Measurements from ENCODE around the gene UPK3BL2.
A peak's percentile ranks its signal among the peaks of the same experiment; 100 is the strongest.
"Not testable (repeated sequence)": the region's sequence is repeated elsewhere in the genome, so short reads cannot be mapped to it uniquely, and the experiment has no call there.

UPK3BL2 gene, protein sequence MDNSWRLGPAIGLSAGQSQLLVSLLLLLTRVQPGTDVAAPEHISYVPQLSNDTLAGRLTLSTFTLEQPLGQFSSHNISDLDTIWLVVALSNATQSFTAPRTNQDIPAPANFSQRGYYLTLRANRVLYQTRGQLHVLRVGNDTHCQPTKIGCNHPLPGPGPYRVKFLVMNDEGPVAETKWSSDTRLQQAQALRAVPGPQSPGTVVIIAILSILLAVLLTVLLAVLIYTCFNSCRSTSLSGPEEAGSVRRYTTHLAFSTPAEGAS

GRCh38 chr7:102543596-102543995 lies at the start of gene UPK3BL2:
UPK3BL2 (minus strand) TSS chr7:102543696; CDS start chr7:102543636, 60 bp downstream.
- not testable (repeated sequence) for DNase-seq, ATAC-seq

DNA sequence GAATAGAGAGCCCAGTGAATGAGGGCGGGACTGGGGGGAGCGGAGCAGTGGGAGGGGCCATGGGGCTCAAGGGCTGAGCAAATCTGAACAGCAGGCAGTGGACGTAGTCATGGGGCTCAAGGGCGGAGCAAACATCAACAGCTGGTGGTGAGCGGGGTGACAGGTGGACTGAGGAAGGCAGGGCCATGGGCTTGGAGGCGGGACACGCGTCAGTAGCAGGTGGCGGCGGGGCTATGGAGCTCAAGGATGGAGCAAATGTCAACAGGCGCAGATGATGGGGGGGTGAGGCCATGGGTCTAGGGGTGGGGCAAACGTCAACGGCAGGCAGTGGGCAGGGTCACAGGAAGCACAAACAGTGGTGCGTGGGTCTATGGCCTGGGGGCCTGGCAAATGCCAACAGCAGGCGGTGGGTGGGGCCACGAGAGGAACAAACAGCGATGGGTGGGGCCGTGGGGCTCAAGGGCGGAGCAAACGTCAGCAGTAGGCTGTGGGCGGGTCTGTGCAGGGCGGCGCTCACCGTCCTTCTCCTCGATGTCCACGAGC lies 49.1 kb upstream of the UPK3BL2 start:
- DNase-seq (peak; percentile 39), ATAC-seq (peak; percentile 67)

DNA sequence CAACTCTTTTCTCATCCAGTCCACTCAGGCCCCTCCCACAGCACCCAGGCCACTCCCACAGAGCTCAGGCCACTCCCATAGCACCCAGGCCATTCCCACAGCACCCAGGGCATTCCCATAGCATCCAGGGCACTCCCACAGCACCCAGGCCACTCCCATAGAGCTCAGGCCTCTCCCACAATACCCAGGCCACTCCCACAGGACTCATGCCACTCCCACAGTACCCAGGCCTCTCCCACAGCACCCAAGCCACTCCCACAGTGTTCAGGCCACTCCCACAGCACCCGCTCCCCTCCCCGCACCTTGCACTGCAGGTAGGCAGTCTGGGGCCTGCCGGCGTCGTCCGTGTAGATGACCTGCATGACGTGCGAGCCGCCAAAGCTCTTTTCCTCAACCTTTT lies 46.4 kb upstream of the UPK3BL2 start:
- peak; percentile 64 for ATAC-seq
- DNase-seq: not testable (repeated sequence)

GRCh38 chr7:102583495-102583894 lies 40.0 kb upstream of the UPK3BL2 start:
- ATAC-seq, DNase-seq: not testable (repeated sequence)

GRCh38 chr7:102581722-102582121 lies 38.2 kb upstream of the UPK3BL2 start:
- not testable (repeated sequence) for ATAC-seq, DNase-seq

DNA sequence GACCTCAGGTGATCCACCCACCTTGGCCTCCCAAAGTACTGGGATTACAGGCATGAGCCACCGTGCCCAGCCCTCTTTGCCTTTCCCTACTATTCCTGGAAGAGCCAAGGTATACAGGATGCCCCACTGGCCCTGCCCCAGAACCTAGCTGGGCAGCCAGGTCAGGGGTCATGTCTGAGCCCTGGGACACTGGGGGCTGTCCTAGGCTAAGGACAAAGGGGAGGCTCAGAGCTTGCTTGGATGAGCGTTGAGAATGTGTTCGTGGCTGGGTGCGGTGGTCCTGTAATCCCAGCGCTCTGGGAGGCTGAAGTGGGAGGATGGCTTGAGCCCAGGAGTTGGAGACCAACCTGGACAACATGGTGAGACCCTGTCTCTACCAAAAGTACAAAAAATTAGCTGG lies 35.0 kb upstream of the UPK3BL2 start:
- not testable (repeated sequence) for ATAC-seq, DNase-seq

DNA sequence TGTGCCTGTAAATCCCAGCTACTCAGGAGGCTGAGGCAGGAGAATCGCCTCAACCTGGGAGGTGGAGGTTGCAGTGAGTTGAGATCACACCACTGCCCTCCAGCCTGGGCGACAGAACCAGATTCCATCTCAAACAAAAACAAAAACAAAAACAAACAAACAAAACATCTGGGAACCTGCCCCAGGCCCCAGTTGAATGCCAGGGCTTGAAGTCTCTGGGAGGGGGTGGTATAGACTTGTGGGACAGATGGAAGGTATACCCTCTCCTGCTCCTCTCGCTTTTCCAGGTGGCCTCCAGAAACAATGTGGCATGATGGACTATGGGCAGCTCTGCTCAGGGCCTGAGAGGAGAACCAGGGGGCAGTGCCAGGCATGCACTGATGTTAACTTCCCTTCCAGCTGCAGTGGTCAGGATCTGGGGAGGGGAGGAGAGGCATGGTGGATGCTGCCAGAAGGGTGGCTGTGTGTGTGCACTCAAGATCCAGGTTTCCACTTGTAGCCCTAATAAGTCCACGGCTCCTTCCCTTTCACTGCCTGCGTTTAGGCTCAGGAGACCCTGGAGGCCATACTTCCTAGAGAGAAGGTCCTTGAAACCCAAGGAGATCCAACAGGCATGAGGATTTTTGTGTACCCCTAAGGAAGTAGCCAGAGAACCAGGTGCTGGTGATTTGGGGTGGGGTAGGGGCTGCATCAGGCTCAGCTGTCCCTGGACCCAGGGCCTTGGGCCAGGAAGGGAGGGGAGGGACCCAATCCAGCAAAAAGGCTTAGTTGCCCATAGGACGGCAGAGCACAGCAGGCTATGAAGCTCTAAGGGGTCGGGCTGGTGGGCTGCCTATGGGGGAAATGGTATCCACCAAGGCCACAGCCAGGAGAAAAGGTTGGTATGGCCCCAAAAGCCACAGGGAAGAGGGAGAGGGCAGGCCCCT lies 34.1 kb upstream of the UPK3BL2 start:
- not testable (repeated sequence) for ATAC-seq, DNase-seq

- DNase-seq, ATAC-seq: not testable (repeated sequence)
Observed at GRCh38 chr7:102576363-102576762, 32.9 kb upstream of the UPK3BL2 start.

GRCh38 chr7:102574607-102575006 lies 31.1 kb upstream of the UPK3BL2 start:
- ATAC-seq, DNase-seq: not testable (repeated sequence)

DNA sequence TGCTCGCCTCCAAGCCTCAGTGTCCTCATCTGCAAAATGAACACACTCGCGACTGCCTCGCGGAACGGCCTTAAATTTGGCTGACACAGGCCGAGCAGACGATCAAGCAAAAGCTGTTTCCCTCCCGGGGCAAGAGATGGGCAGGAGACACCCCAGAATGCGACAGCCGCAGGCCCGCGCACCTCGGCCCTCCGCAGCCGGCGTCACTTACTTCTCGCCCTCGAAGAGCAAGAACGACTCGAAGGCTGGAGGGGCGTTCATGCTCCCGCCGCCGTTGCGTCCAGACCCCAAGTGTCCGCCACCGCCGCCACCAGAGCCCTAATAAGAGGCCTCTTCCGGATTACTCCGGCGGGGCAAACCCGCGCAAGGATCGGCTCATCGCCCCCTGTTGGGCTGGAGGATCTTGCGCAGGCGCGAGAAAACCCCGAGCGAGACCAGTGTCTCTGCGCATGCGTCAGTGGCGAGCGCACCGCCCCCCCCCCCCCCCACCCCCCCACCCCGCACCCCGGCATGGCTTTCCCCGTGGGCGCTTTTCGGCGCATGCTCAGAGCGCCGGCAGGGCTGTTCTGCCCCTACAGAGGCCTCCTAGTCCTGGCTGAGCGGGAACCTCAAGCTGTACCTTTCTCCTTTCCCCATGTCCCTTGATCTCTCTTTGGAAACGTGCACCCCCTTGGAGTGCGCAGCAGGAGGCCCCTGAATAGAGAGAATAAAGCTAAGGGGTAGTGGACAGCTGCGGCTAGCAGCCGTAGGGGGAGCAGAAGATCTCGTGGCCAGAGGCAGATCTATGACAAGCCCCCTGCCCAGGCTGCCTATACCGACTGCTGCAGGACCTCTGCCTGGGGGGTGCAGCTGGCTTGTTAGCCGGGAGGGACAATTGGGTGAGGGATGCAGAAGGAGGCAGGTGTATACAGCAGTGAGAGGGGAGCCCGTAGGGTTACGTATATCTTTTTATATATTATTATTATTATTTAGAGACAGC lies 29.1 kb upstream of the UPK3BL2 start, which contains the start of gene POLR2J3:
Gene POLR2J3 (minus strand): TSS at position 323 of the 979 bp plus-strand sequence. CDS start 62 bp downstream, at position 261.
- DNase-seq: peak; percentile 99
- ATAC-seq: peak; percentile 96

- DNase-seq: not testable (repeated sequence)
Observed at GRCh38 chr7:102568620-102569019, 25.1 kb upstream of the UPK3BL2 start.

DNA sequence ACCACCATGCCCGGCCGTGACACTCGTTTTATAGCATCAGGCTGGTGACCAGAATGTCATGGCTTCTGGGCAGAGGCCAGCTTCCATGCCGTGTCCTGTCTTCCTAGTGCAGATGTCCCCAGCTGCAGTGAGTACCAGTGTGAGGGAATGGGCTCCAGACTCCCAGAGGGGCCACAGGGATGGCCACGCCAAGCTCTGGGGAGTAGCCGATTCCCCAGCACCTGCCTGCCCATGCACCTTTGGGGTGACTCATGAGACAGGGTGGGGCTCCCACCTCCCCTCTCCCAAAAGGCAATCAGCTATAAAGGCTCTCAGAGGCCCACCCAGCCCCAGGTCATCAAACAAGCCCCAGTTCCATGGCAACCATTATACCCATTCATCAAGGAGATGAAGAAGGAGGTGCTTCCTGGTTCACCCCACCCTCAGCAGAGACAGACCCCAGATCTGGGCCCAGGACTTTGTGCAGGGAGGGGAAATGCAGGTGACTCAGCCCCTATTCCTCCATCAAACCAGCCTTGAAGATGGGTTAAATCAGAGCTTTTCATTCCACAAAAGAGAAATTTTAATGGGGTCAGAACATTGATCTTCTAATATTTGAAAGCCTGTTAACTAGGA lies 7.4 kb upstream of the UPK3BL2 start, which contains the start of gene SPDYE2:
Gene SPDYE2 (plus strand): TSS at position 419 of the 615 bp plus-strand sequence. CDS start 2,030 bp downstream, outside the sequence.
- not testable (repeated sequence) for DNase-seq, ATAC-seq

More at GRCh38 chr7:102568620-102569019, 25.1 kb upstream of the UPK3BL2 start:
- ATAC-seq: not testable (repeated sequence)

GRCh38 chr7:102546353-102546752 lies 2.9 kb upstream of the UPK3BL2 start:
- DNase-seq, ATAC-seq: not testable (repeated sequence)

DNA sequence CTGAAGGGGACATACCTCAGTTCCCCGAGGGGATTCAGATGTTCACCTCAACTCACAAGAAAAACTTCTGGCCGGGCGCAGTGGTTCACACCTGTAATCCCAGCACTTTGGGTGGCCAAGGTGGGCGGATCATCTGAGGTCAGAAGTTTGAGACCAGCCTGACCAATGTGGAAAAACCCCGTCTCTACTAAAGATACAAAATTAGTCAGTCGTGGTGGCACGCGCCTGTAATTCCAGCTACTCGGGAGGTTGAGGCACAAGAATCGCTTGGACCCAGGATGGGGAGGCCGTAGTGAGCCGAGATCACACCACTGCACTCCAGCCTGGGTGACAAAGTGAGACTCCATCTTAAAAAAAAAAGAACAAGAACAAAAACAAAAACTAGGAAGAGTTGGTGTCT lies 1.8 kb upstream of the UPK3BL2 start:
- ATAC-seq, DNase-seq: not testable (repeated sequence)

GRCh38 chr7:102544372-102544771 lies 876 bp upstream of the UPK3BL2 start:
- not testable (repeated sequence) for ATAC-seq

GRCh38 chr7:102542771-102543170 lies 725 bp downstream of the UPK3BL2 start:
- ATAC-seq, DNase-seq: not testable (repeated sequence)

More at GRCh38 chr7:102544372-102544771, 876 bp upstream of the UPK3BL2 start:
- not testable (repeated sequence) for DNase-seq

DNA sequence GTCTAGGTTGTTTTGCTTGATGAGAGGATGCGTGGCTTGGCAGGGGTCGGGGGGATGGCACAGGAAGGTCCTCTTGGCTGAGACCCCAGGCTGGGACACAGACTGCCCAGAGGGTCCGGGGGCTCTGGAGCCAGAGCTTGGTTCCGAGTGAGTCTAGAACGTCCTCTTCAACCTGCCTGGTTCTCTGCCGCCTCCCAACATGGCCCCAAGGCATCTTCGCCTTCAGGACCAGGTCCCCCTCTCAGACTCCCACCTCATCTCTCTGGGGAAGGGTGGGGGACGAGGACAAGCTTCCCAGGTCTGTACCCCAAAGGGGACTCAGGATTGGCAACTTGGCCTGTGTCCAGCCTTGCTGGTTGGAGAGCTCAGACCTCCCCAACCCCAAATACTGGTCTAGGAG lies 1.4 kb downstream of the UPK3BL2 start:
- not testable (repeated sequence) for ATAC-seq, DNase-seq

DNA sequence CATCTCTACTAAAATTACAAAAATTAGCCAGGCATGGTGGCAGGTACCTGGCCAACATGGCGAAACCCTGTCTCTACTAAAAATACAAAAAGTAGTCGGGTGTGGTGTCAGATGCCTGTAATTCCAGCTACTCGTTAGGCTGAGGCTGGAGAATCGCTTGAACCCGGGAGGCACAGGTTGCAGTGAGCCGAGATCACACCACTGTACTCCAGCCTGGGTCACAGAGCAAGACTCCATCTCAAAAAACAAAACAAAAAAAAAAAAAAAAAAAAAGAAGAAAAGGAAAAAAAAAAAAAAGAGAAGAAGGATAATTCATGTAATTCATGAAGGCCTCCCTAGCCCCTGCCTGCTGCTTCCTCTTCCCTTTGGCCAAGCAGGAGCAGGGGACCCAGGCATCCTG lies 2.9 kb downstream of the UPK3BL2 start:
- DNase-seq, ATAC-seq: not testable (repeated sequence)

DNA sequence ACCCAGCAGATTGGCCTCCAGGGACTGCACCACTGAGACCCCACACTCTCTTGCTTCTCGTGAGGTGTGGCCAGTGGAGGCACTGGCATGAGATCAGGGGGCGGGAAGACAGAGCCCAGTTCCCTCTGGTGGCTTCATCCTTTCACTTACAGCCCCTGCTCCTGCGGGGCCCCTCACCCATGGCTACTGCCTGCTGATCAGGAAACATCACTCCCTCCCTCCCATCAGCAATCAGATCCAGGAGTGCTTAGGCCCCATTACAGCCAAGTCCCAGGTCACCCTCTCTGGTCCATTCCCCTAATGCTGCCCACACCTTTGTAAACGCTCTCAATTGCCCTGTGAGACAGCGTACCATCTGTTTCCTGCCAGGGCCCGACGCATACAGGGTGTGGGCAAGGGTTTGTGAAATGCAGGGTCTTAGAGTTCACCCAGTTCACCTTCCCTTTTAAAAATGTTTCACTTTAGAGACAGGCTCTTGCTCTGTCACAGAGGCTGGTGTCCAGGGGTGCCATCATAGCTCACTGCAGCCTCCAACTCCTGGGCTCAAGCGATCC lies 8.4 kb downstream of the UPK3BL2 start:
- not testable (repeated sequence) for ATAC-seq, DNase-seq

DNA sequence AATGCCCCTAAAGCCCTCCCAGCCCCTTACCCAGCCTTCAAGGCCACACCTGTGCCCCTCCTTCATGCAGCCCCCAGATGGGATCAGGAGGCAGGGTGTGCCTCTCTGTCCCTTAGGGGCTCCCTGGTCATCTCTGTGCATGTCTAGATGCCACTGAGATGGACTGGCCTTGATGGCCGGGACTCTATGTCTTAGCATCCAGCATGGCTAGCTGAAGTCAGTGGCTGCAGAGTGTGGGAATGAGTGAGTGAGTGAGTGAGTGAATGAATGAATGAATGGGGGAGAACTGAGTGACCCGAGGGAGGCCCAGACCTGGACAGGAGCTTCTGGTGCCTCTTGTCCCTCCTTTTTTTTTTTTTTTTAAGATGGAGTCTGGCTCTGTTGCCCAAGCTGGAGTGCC lies 11.4 kb downstream of the UPK3BL2 start:
- DNase-seq: not testable (repeated sequence)

More for the DNA sequence above, 11.4 kb downstream of the UPK3BL2 start:
- ATAC-seq: not testable (repeated sequence)

Measured in stimulated activated naive CD8-positive, alpha-beta T cell treated with anti-CD3 and anti-CD28 coated beads, Interleukin-15, Interleukin-2, amounts not matched to agents 100 U/mL and 50 U/mL, for 24 hours (primary cell).